Vagina (tissue), 2 donors: ENCODE data around the gene KAT2B. TPM values are rescaled to one million over a fixed set of nuclear protein-coding genes. Genes with fewer than 3 reads are reported as not detected.

Experiments
- DNase-seq, 2 donors: peaks; one replicate each; pipeline ENCODE4 v3.0.0-alpha.2; 2017; ENCODE audit errors: extremely low spot score in 2 of 2
- H3K27ac ChIP-seq: fragments of 200-600 bp; sonication (generic); one replicate; pipeline ENCODE4 v1.5.1; 2019
- H3K27me3 ChIP-seq: fragments of 200-600 bp; sonication (generic); one replicate; pipeline ENCODE4 v1.5.1; 2019
- H3K36me3 ChIP-seq, 2 donors: fragments of 200-600 bp; sonication (generic); one replicate each; pipeline ENCODE4 v1.5.1; 2017 to 2019
- H3K4me1 ChIP-seq: fragments of 200-600 bp; sonication (generic); one replicate; pipeline ENCODE4 v1.5.1; 2019
- H3K4me3 ChIP-seq, 2 donors: fragments of 200-600 bp; sonication (generic); 1 replicate in 1 of 2; 2 replicates in 1 of 2; pipeline ENCODE4 v1.5.1; 2016 to 2019
- H3K9me3 ChIP-seq: fragments of 200-600 bp; sonication (generic); one replicate; pipeline ENCODE4 v1.5.1; 2019
- POLR2A ChIP-seq, 2 donors: fragments of 450-650 bp; IDR thresholded peaks; one replicate each; pipeline ENCODE4 v1.6.1; 2017; ENCODE audit warnings: antibody characterized with exemption in 2 of 2, mild to moderate bottlenecking in 2 of 2, moderate library complexity in 2 of 2
- POLR2AphosphoS5 ChIP-seq, 2 donors: sonication (generic); formaldehyde crosslinking; IDR thresholded peaks; one replicate each; pipeline ENCODE4 v1.9.0; 2017; ENCODE audit warnings: antibody characterized with exemption in 2 of 2, mild to moderate bottlenecking in 2 of 2, low read depth in 1 of 2; ENCODE audit not compliant: insufficient read depth in 1 of 2
- intact Hi-C: fragments of 100-400 bp; cut with DNase I; formaldehyde crosslinking; loops from one replicate; pipeline ENCODE4 v1.15.1; 2023
- microRNA-seq: library from miRNA; unstranded; fragments of <30 nt; microRNA quantifications from one replicate; pipeline ENCODE4, GENCODE V29; 2017; ENCODE audit warnings: borderline number of aligned reads, borderline replicate concordance
- small RNA-seq: library from RNA; depleted of rRNA; stranded (forward); fragments of <200 nt; gene quantifications from one replicate; pipeline ENCODE3, GENCODE V24; 2016
- total RNA-seq: library from RNA; depleted of rRNA; stranded (reverse); fragments of >200 nt; gene quantifications from one replicate; pipeline ENCODE4 v1.2.3, GENCODE V29; 2016
- TF ChIP-seq, protein P1 (sequence below), 3 experiments: fragments of 450-650 bp in 2 of 3; fragments of 200-600 bp in 1 of 3; sonication (generic) in 1 of 3; IDR thresholded peaks; one replicate each; pipeline ENCODE4 v1.5.1; 2017 to 2019; ENCODE audit warnings: antibody characterized with exemption in 3 of 3, mild to moderate bottlenecking in 2 of 3, moderate library complexity in 2 of 3

KAT2B gene
- total RNA-seq, 1 donor from 2014 or later, result 41.0 TPM

GRCh38 chr3:20186600-20187004 is 146.4 kb downstream of the KAT2B start:
- Histone ChIP-seq H3K27ac (peak overlapping the region; percentile 93), H3K9me3 (no peaks in the 10 kb centered on the region), H3K36me3 (no peaks in the 10 kb centered on the region), H3K4me3 (peak overlapping the region; percentile 51 to 72), H3K4me1 (peaks cover 16% of the 10 kb centered on the region), H3K27me3 (no peaks in the 10 kb centered on the region)
- no peak for DNase-seq
- intact Hi-C loops, result loop anchor here (5.0 kb wide), 1 partner anchor 144 kb away; the partner anchor contains the start of gene KAT2B
- TF ChIP-seq POLR2A (IDR thresholded peaks at IDR 0.05) (no peak), POLR2AphosphoS5 (IDR thresholded peaks at IDR 0.05; ENCODE audit: insufficient read depth in 1 of 2, low read depth in 1 of 2) (no peak)
- TF ChIP-seq, protein P1, sequence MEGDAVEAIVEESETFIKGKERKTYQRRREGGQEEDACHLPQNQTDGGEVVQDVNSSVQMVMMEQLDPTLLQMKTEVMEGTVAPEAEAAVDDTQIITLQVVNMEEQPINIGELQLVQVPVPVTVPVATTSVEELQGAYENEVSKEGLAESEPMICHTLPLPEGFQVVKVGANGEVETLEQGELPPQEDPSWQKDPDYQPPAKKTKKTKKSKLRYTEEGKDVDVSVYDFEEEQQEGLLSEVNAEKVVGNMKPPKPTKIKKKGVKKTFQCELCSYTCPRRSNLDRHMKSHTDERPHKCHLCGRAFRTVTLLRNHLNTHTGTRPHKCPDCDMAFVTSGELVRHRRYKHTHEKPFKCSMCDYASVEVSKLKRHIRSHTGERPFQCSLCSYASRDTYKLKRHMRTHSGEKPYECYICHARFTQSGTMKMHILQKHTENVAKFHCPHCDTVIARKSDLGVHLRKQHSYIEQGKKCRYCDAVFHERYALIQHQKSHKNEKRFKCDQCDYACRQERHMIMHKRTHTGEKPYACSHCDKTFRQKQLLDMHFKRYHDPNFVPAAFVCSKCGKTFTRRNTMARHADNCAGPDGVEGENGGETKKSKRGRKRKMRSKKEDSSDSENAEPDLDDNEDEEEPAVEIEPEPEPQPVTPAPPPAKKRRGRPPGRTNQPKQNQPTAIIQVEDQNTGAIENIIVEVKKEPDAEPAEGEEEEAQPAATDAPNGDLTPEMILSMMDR (IDR thresholded peaks at IDR 0.05), result no peak

- H3K27me3 ChIP-seq, result no peaks in the 10 kb centered on the region
- no peaks in the 10 kb centered on the region for H3K36me3 ChIP-seq
- no peak overlapping the region for H3K4me3 ChIP-seq
- no peak for DNase-seq
- intact Hi-C loops, result no loop called here
- TF ChIP-seq, protein P1 (IDR thresholded peaks at IDR 0.05), result no peak
- TF ChIP-seq POLR2AphosphoS5 (IDR thresholded peaks at IDR 0.05; ENCODE audit: insufficient read depth in 1 of 2, low read depth in 1 of 2), result no peak
- TF ChIP-seq POLR2A (IDR thresholded peaks at IDR 0.05), result no peak
- no peaks in the 10 kb centered on the region for H3K9me3 ChIP-seq
- H3K4me1 ChIP-seq, result peaks cover 10% of the 10 kb centered on the region
- no peak overlapping the region for H3K27ac ChIP-seq
Measured at GRCh38 chr3:20190991-20191390, 150.7 kb downstream of the KAT2B start.

DNA sequence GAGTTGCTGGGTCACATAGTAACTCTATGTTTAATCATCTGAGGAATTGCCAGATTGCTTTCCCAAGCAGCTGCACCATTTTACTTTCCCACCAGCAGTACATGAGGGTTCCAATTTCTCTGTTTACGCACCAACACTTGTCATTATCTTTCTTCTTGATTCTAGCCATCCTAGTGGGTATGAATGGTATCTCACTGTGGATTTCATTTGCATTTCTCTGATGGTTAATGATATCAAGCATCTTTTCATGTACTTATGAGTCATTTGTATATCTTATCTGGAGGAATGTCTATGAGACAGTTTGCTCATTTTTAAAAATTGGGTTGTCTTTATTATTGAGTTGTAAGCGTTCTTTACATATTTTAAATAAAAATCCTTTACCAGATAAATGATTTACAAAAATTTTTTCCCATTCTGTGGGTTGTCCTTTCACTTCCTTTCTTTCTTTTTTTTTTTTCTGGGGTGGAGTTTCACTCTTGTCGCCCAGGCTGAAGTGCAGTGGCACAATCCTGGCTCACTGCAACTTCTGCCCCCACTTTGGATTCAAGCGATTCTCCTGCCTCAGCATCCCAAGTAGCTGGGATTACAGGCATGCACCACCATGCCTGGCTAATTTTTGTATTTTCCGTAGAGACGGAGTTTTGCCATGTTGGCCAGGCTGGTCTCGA is 154.7 kb downstream of the KAT2B start:
- no peaks in the 10 kb centered on the region for H3K27me3 ChIP-seq
- H3K9me3 ChIP-seq, result no peaks in the 10 kb centered on the region
- intact Hi-C loops, result no loop called here
- TF ChIP-seq POLR2AphosphoS5 (IDR thresholded peaks at IDR 0.05; ENCODE audit: insufficient read depth in 1 of 2, low read depth in 1 of 2), result no peak
- H3K4me1 ChIP-seq, result no peaks in the 10 kb centered on the region
- no peak overlapping the region for H3K27ac ChIP-seq
- no peak overlapping the region for H3K4me3 ChIP-seq
- H3K36me3 ChIP-seq, result no peaks in the 10 kb centered on the region
- DNase-seq, result no peak

- Histone ChIP-seq H3K27me3 (no peaks in the 10 kb centered on the region), H3K4me1 (no peaks in the 10 kb centered on the region), H3K4me3 (no peak overlapping the region), H3K36me3 (no peaks in the 10 kb centered on the region), H3K27ac (no peak overlapping the region), H3K9me3 (no peaks in the 10 kb centered on the region)
- intact Hi-C loops, result no loop called here
- TF ChIP-seq POLR2A (IDR thresholded peaks at IDR 0.05) (no peak), POLR2AphosphoS5 (IDR thresholded peaks at IDR 0.05; ENCODE audit: insufficient read depth in 1 of 2, low read depth in 1 of 2) (no peak)
- TF ChIP-seq, protein P1 (IDR thresholded peaks at IDR 0.05), result no peak
- DNase-seq, result no peak
Measured at GRCh38 chr3:20197775-20198174, 157.5 kb downstream of the KAT2B start.

GRCh38 chr3:20201143-20201542 is 160.9 kb downstream of the KAT2B start:
- no peaks in the 10 kb centered on the region for H3K4me1 ChIP-seq
- no peaks in the 10 kb centered on the region for H3K27me3 ChIP-seq
- no peaks in the 10 kb centered on the region for H3K9me3 ChIP-seq
- H3K36me3 ChIP-seq, result no peaks in the 10 kb centered on the region
- no peak overlapping the region for H3K27ac ChIP-seq
- no peak overlapping the region for H3K4me3 ChIP-seq
- intact Hi-C loops, result no loop called here
- DNase-seq, result no peak
- TF ChIP-seq, protein P1 (IDR thresholded peaks at IDR 0.05), result no peak
- TF ChIP-seq POLR2A (IDR thresholded peaks at IDR 0.05) (no peak), POLR2AphosphoS5 (IDR thresholded peaks at IDR 0.05; ENCODE audit: insufficient read depth in 1 of 2, low read depth in 1 of 2) (no peak)

Small RNA genes lying within 50 kb of the gene (microRNA-seq; reads per million reads assigned to microRNA genes)
- not detected for gene MIR3135A

Small RNA genes lying within 50 kb of the gene (small RNA-seq; reads per million reads assigned to genes)
- gene MIR3135A (not detected), gene RNU4-85P (not detected), gene RPL39P18 (not detected)

Other genes with a start within 250 kb of the KAT2B start
- gene EFHB, start 106.2 kb upstream of the KAT2B start, total RNA-seq, result 0.49 TPM
- 55.7 TPM for gene RAB5A, start 93.3 kb upstream of the KAT2B start, total RNA-seq
- gene PP2D1, start 28.2 kb upstream of the KAT2B start, total RNA-seq, result not detected
- 10.8 TPM for gene SGO1, start 145.8 kb downstream of the KAT2B start, total RNA-seq